K562 (cell line): ENCODE data around the gene RBMS3. TPM values are rescaled to one million over a fixed set of nuclear protein-coding genes. Genes with fewer than 3 reads are reported as not detected.

ENCODE experiments used
- ATAC-seq: fragments of 200-7000 bp; cut with Tn5 transposase; 3 replicates; pipeline ENCODE4 v1.9.1; 2020; ENCODE audit warnings: moderate library complexity
- BruUV-seq: library from RNA; stranded (reverse); fragments of 400-500 nt; replicated peaks from 2 replicates; lab custom pipeline; 2021; lab: Mats Ljungman, UMichigan
- CTCF ChIA-PET: fragments of 300-600 bp; formaldehyde crosslinking; extraction: SDS; loops from one replicate; lab custom pipeline; 2021; ENCODE audit warnings: low intra/inter-chr PET ratio; lab: Yijun Ruan, JAX
- POLR2A ChIA-PET: fragments of 300-600, 350-650 bp; sonication (Branson Sonifier 250); formaldehyde crosslinking; extraction: SDS; loops from one replicate; lab custom pipeline; 2021; ENCODE audit warnings: antibody characterized with exemption, inconsistent platforms; lab: Yijun Ruan, JAX
- DNase-seq, 4 experiments: peaks; one replicate each; pipeline versions ENCODE4 v3.0.0 to v3.0.0-alpha.2; 2011 to 2018; ENCODE audit warnings: low spot score in 3 of 4, mixed read lengths in 3 of 4; ENCODE audit errors: extremely low read depth in 1 of 4
- FAIRE-seq: peaks from 2 replicates; lab custom pipeline; 2011; peaks lifted over from hg19 to GRCh38; lab: Jason Lieb, UNC
- H2AFZ ChIP-seq: 2 replicates; pipeline ENCODE4 v1.6.0; 2011; ENCODE audit warnings: low read depth, low read length, control low read depth, inconsistent platforms
- H3K27ac ChIP-seq: fragments of 200-600 bp; 3 replicates; pipeline ENCODE4 v1.8.0; 2011; ENCODE audit warnings: low read depth, mild to moderate bottlenecking, control low read depth, inconsistent platforms, low read length, moderate library complexity, mixed read lengths; ENCODE audit errors: extremely low read depth
- H3K27me3 ChIP-seq, 2 experiments: fragments of 300-600 bp in 1 of 2; 2 replicates in 1 of 2; 3 replicates in 1 of 2; pipeline versions ENCODE4 v1.6.0 to v1.8.0; 2011; ENCODE audit warnings: inconsistent platforms in 2 of 2, low read length in 2 of 2, mild to moderate bottlenecking in 1 of 2, mixed read lengths in 1 of 2, moderate library complexity in 1 of 2; ENCODE audit not compliant: control insufficient read depth in 2 of 2, insufficient read depth in 2 of 2
- H3K36me3 ChIP-seq: fragments of 300-600 bp; 3 replicates; pipeline ENCODE4 v1.8.0; 2011; ENCODE audit warnings: mild to moderate bottlenecking, low read length, inconsistent platforms; ENCODE audit not compliant: control insufficient read depth, insufficient read depth
- H3K4me1 ChIP-seq, 2 experiments: fragments of 200-600 bp in 1 of 2; replicated peaks in 1 of 2; 2 replicates in 1 of 2; 3 replicates in 1 of 2; pipeline versions ENCODE4 v1.5.1 to v1.8.0; 2011; ENCODE audit warnings: inconsistent platforms in 2 of 2, low read length in 2 of 2, mild to moderate bottlenecking in 1 of 2, mixed read lengths in 1 of 2, moderate library complexity in 1 of 2; ENCODE audit not compliant: control insufficient read depth in 2 of 2, insufficient read depth in 2 of 2
- H3K4me2 ChIP-seq: 2 replicates; pipeline ENCODE4 v1.6.1; 2011; ENCODE audit warnings: low read length, control low read depth, inconsistent platforms, mixed read lengths; ENCODE audit not compliant: insufficient read depth
- H3K4me3 ChIP-seq: fragments of 200-600 bp; sonication (generic), shearing (Covaris generic); 2 replicates; pipeline ENCODE4 v1.5.1; 2016; ENCODE audit warnings: control low read depth, inconsistent platforms
- H3K79me2 ChIP-seq: fragments of 200-600 bp; 3 replicates; pipeline ENCODE4 v1.8.0; 2011; ENCODE audit warnings: low read length, inconsistent platforms; ENCODE audit not compliant: control insufficient read depth, insufficient read depth
- H3K9ac ChIP-seq, 2 experiments: 2 replicates each; pipeline versions ENCODE4 v1.6.0 to v1.6.1; 2011; ENCODE audit warnings: low read depth in 2 of 2, low read length in 2 of 2, control low read depth in 1 of 2, inconsistent platforms in 1 of 2, mild to moderate bottlenecking in 1 of 2, mixed read lengths in 1 of 2; ENCODE audit not compliant: insufficient read depth in 1 of 2
- H3K9me1 ChIP-seq: one replicate; pipeline ENCODE4 v1.6.0; 2011; ENCODE audit warnings: inconsistent platforms, mild to moderate bottlenecking, low read length, moderate library complexity; ENCODE audit not compliant: control insufficient read depth, insufficient read depth
- H3K9me3 ChIP-seq: replicated peaks from 2 replicates; pipeline ENCODE4 v1.5.1; 2011; ENCODE audit warnings: low read depth, low read length, inconsistent platforms; ENCODE audit not compliant: control insufficient read depth, insufficient read depth
- H4K20me1 ChIP-seq: replicated peaks from 2 replicates; pipeline ENCODE4 v1.6.1; 2011; ENCODE audit warnings: low read length, inconsistent platforms, mixed read lengths; ENCODE audit not compliant: control insufficient read depth, insufficient read depth
- DACH1 ChIP-seq: fragments of 450-650 bp; IDR thresholded peaks from 2 replicates; pipeline ENCODE4 v1.6.1; 2018; ENCODE audit not compliant: partially characterized antibody
- SIN3B ChIP-seq: fragments of 450-650 bp; IDR thresholded peaks from 2 replicates; pipeline ENCODE4 v1.6.1; 2017; ENCODE audit warnings: low read depth, mild to moderate bottlenecking, moderate library complexity
- ZKSCAN1 ChIP-seq: fragments of 150-350 bp; IDR thresholded peaks from 2 replicates; pipeline ENCODE4 v1.6.1; 2016; ENCODE audit warnings: low read depth, low read length
- ZNF764 ChIP-seq: fragments of 250-450 bp; sonication (Bioruptor Pico); IDR thresholded peaks from 2 replicates; pipeline ENCODE4 v1.4.0; 2020; ENCODE audit warnings: low read depth, mild to moderate bottlenecking, moderate library complexity
- WGBS: fragments of 100-300 bp; shearing (Covaris generic); methylation state at CpG from one replicate; pipeline ENCODE4 v1.1.6; 2016; ENCODE audit warnings: low coverage, mixed read lengths; ENCODE audit not compliant: insufficient coverage; ENCODE audit errors: missing lambda C conversion rate; 5-methylcytosine and 5-hydroxymethylcytosine counted together
- in situ Hi-C: fragments of 300-500 bp; cut with MboI; formaldehyde crosslinking; loops from 4 replicates; pipeline ENCODE4 v1.15.0; 2018; ENCODE audit warnings: inconsistent platforms, mixed read lengths
- intact Hi-C: fragments of 100-400 bp; cut with micrococcal nuclease; formaldehyde crosslinking; loops from 2 replicates; pipeline ENCODE4 v1.14.2; 2022
- polyA plus RNA-seq, 8 experiments: library from polyadenylated mRNA; depleted of rRNA in 4 of 8; stranded (reverse) in 5 of 8; unstranded in 3 of 8; fragments of >200 nt; fragmentation: Nextera tagmentation in 2 of 8; fragmentation: Illumina TruSeq in 1 of 8; extraction: Ambion mirVana in 2 of 8; extraction: Trizol in 1 of 8; gene quantifications; 2 replicates each; pipeline versions ENCODE4 v1.2.1 to v1.2.3, GENCODE V29; 2011 to 2014; ENCODE audit warnings: inconsistent platforms in 1 of 8, missing spikeins in 1 of 8
- total RNA-seq, 7 experiments: library from RNA; depleted of rRNA in 6 of 7; stranded (reverse); fragments of >200 nt in 6 of 7; fragmentation: Illumina TruSeq in 2 of 7; extraction: Trizol in 2 of 7; gene quantifications; 2 replicates each; pipeline versions ENCODE4 v1.2.1 to v1.2.3, GENCODE V29; 2011 to 2021; ENCODE audit warnings: low replicate concordance in 1 of 7
- TF ChIP-seq, protein P1 (sequence below), 2 experiments: fragments of 450-650 bp; IDR thresholded peaks; 2 replicates each; pipeline ENCODE4 v1.6.1; 2016
- TF ChIP-seq, protein P2 (sequence below): sonication (generic); formaldehyde crosslinking; IDR thresholded peaks from 2 replicates; pipeline ENCODE4 v1.4.0; 2020; ENCODE audit warnings: mild to moderate bottlenecking, missing genetic modification reagents

RBMS3 gene
- total and polyA plus RNA-seq, 9 of the 15 experiments (the other 6 are each of a cell fraction or from before 2014, with no cell fraction given): 0.20 TPM; not detected in 8

DNA sequence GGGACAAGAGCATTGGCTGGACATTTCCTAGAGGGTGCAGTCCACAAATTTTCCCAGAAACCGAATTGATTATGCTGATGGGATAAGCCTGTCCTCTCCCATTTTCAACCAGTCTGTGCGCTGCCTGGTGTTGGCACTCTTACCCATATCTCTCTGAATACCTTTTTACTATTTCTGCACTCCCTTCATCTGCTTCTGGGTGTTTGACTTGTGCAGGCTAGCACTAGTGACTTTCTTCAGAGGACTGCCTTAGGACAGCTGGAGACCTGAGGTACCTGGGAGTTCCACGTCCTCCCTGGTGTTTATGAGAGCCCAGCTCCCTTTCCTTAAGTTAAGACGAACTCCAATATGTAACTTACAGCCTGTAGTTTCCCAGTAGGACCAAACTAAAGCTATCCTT is 50.2 kb downstream of the RBMS3 start (continued):
- TF ChIP-seq, protein P1, sequence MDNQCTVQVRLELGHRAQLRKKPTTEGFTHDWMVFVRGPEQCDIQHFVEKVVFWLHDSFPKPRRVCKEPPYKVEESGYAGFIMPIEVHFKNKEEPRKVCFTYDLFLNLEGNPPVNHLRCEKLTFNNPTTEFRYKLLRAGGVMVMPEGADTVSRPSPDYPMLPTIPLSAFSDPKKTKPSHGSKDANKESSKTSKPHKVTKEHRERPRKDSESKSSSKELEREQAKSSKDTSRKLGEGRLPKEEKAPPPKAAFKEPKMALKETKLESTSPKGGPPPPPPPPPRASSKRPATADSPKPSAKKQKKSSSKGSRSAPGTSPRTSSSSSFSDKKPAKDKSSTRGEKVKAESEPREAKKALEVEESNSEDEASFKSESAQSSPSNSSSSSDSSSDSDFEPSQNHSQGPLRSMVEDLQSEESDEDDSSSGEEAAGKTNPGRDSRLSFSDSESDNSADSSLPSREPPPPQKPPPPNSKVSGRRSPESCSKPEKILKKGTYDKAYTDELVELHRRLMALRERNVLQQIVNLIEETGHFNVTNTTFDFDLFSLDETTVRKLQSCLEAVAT (IDR thresholded peaks at IDR 0.05): no peak
- no peak for TF ChIP-seq DACH1
- no peak for TF ChIP-seq ZNF764 (CRISPR knock-in tag)
- no peak for TF ChIP-seq SIN3B

DNA sequence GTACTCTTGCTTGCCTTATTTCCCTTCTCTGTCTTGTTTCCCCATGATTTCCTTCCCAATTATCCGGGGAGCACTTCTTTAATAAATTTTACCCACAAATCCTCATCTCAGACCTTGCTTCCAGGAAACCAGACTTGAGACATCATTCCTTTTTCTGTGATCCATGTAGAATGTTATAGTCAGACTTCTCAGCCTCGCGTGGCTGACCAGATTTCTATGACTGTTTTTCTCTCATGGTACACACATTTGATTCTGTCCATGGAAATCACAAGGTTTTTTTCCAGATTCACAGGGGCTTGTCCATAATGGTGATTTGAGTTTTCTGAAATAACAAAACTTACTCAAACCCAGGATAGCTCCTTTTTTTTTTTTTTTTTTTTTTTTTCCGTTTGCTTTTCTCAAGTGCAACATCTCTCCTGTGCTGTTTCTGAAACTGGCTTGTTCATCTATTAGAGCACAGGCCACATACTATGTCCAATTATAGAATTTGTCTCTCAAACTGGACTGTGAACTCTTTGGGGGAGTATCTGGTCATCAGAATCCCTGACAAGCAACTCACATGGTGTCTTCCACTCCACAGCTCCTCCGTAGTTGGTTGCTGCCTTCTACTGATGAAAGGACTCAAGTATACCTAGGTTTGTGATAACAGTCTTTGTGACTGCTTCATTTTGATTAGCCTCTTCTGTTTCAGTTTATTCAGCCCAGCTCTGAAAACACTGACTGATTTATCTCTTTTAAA is 50.8 kb downstream of the RBMS3 start:
- WGBS: 3% methylated on average over 5 of the region's 5 CpGs
- Histone ChIP-seq H3K9me1 (no peaks in the 10 kb centered on the region), H3K79me2 (no peaks in the 10 kb centered on the region), H3K27ac (no peak overlapping the region), H3K4me1 (no peaks in the 10 kb centered on the region), H3K4me3 (no peak overlapping the region), H3K27me3 (no peaks in the 10 kb centered on the region), H3K4me2 (no peak overlapping the region), H4K20me1 (no peaks in the 10 kb centered on the region), H2AFZ (no peak overlapping the region), H3K9ac (no peak overlapping the region), H3K36me3 (no peaks in the 10 kb centered on the region), H3K9me3 (no peaks in the 10 kb centered on the region)
- FAIRE-seq: no peak
- ATAC-seq: no peak
- no TSS peak for BruUV-seq
- in situ Hi-C loops: no loop called here
- intact Hi-C loops: no loop called here
- no peak for TF ChIP-seq ZKSCAN1
- TF ChIP-seq, protein P2, sequence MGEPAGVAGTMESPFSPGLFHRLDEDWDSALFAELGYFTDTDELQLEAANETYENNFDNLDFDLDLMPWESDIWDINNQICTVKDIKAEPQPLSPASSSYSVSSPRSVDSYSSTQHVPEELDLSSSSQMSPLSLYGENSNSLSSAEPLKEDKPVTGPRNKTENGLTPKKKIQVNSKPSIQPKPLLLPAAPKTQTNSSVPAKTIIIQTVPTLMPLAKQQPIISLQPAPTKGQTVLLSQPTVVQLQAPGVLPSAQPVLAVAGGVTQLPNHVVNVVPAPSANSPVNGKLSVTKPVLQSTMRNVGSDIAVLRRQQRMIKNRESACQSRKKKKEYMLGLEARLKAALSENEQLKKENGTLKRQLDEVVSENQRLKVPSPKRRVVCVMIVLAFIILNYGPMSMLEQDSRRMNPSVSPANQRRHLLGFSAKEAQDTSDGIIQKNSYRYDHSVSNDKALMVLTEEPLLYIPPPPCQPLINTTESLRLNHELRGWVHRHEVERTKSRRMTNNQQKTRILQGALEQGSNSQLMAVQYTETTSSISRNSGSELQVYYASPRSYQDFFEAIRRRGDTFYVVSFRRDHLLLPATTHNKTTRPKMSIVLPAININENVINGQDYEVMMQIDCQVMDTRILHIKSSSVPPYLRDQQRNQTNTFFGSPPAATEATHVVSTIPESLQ: no peak
- CTCF ChIA-PET: no interaction called here
- no peak for DNase-seq
- POLR2A ChIA-PET: no interaction called here
